ENCODE results near the gene GNA12. TPM values are rescaled to one million over a fixed set of nuclear protein-coding genes. Genes with fewer than 3 reads are reported as not detected.
"Not testable (repeated sequence)": the region's sequence is repeated elsewhere in the genome, so short reads cannot be mapped to it uniquely, and the experiment has no call there.

The GNA12 gene
- total RNA-seq, 1 donor from 2014 or later = 19.3 TPM

- DNase-seq (ENCODE audit: low read depth) = no peak
- TF ChIP-seq CTCF (conservative IDR thresholded peaks at IDR 0.05; ENCODE audit: low read depth, low read length) = no peak
- no peak overlapping the region for H3K4me3 ChIP-seq (ENCODE audit: low read depth, low read length)
These were observed 16.6 kb upstream of the GNA12 start for GRCh38 chr7:2860627-2861133.

- DNase-seq (ENCODE audit: low read depth) = no peak
- no peak overlapping the region for H3K4me3 ChIP-seq (ENCODE audit: low read depth, low read length)
- TF ChIP-seq CTCF (conservative IDR thresholded peaks at IDR 0.05; ENCODE audit: low read depth, low read length) = no peak
These were observed 15.8 kb upstream of the GNA12 start for GRCh38 chr7:2859952-2860351.

GRCh38 chr7:2858621-2859020 lies 14.5 kb upstream of the GNA12 start:
- no peak for DNase-seq (ENCODE audit: low read depth)
- no peak for TF ChIP-seq CTCF (conservative IDR thresholded peaks at IDR 0.05; ENCODE audit: low read depth, low read length)
- no peak overlapping the region for H3K4me3 ChIP-seq (ENCODE audit: low read depth, low read length)

GRCh38 chr7:2856388-2857169 lies 12.5 kb upstream of the GNA12 start:
- no peak overlapping the region for H3K4me3 ChIP-seq (ENCODE audit: low read depth, low read length)
- no peak for DNase-seq (ENCODE audit: low read depth)
- TF ChIP-seq CTCF (conservative IDR thresholded peaks at IDR 0.05; ENCODE audit: low read depth, low read length) = no peak

GRCh38 chr7:2855386-2855785 lies 11.3 kb upstream of the GNA12 start:
- DNase-seq (ENCODE audit: low read depth) = no peak
- no peak for TF ChIP-seq CTCF (conservative IDR thresholded peaks at IDR 0.05; ENCODE audit: low read depth, low read length)
- no peak overlapping the region for H3K4me3 ChIP-seq (ENCODE audit: low read depth, low read length)

GRCh38 chr7:2853552-2853951 lies 9.4 kb upstream of the GNA12 start:
- DNase-seq (ENCODE audit: low read depth); H3K4me3 ChIP-seq (ENCODE audit: low read depth, low read length): not testable (repeated sequence)

- DNase-seq (ENCODE audit: low read depth) = no peak
- no peak for TF ChIP-seq CTCF (conservative IDR thresholded peaks at IDR 0.05; ENCODE audit: low read depth, low read length)
- H3K4me3 ChIP-seq (ENCODE audit: low read depth, low read length) = no peak overlapping the region
These were observed 9.0 kb upstream of the GNA12 start for GRCh38 chr7:2853147-2853546.

Measured in epithelial cell of proximal tubule (primary cell).